ENCODE measurements around the gene SLC7A4.

- no peak for TF ChIP-seq POLR2A (IDR thresholded peaks at IDR 0.05)
- no peak for TF ChIP-seq CTCF (IDR thresholded peaks at IDR 0.05)
- TF ChIP-seq POLR2AphosphoS5 (IDR thresholded peaks at IDR 0.05) = no peak
These were observed 22.6 kb upstream of the SLC7A4 start for GRCh38 chr22:21054714-21055563.

All from upper lobe of left lung (tissue), 4 donors.